WTC11 (cell line): Measurements from ENCODE around the gene AADACL4. TPM values are rescaled to one million over a fixed set of nuclear protein-coding genes. Genes with fewer than 3 reads are reported as not detected.

Experiments
- ATAC-seq: fragments of 200-7000 bp; cut with Tn5 transposase; 2 replicates; pipeline ENCODE4 v1.10.0; 2021; ENCODE audit warnings: mild to moderate bottlenecking, moderate library complexity
- CTCF ChIA-PET: fragments of 300-600 bp; sonication (Branson Sonifier 250); formaldehyde crosslinking; loops from one replicate; lab custom pipeline; 2021; ENCODE audit warnings: antibody characterized with exemption; lab: Charles Lee
- POLR2A ChIA-PET: fragments of 350-600 bp; sonication (Branson Sonifier 250); formaldehyde crosslinking; loops from one replicate; lab custom pipeline; 2021; ENCODE audit warnings: antibody characterized with exemption; lab: Charles Lee
- DNase-seq: peaks from one replicate; pipeline ENCODE4 v3.0.0; 2021; ENCODE audit warnings: low spot score
- H3K27ac Mint-ChIP-seq: 2 replicates; pipeline ENCODE4 v1.8.0; 2021; ENCODE audit warnings: mixed read lengths
- H3K27me3 Mint-ChIP-seq: 2 replicates; pipeline ENCODE4 v1.8.0; 2021; ENCODE audit warnings: low read depth, mild to moderate bottlenecking, moderate library complexity, mixed read lengths
- H3K36me3 Mint-ChIP-seq: 2 replicates; pipeline ENCODE4 v1.8.0; 2021; ENCODE audit warnings: mixed read lengths
- H3K4me1 Mint-ChIP-seq: 2 replicates; pipeline ENCODE4 v1.8.0; 2022; ENCODE audit warnings: mixed read lengths
- H3K4me3 Mint-ChIP-seq: 2 replicates; pipeline ENCODE4 v1.8.0; 2021; ENCODE audit warnings: mild to moderate bottlenecking, moderate library complexity, mixed read lengths
- H3K9me3 Mint-ChIP-seq: 2 replicates; pipeline ENCODE4 v1.8.0; 2021; ENCODE audit warnings: mixed read lengths
- FOXK1 ChIP-seq: sonication (generic); formaldehyde crosslinking; IDR thresholded peaks from 2 replicates; pipeline ENCODE4 v1.8.0; 2022; ENCODE audit warnings: mild to moderate bottlenecking, moderate library complexity, missing genetic modification reagents
- FOXP1 ChIP-seq: sonication (generic); formaldehyde crosslinking; IDR thresholded peaks from 2 replicates; pipeline ENCODE4 v1.8.0; 2022; ENCODE audit warnings: missing genetic modification reagents, mild to moderate bottlenecking, moderate library complexity, borderline replicate concordance
- MYBL2 ChIP-seq: sonication (generic); formaldehyde crosslinking; IDR thresholded peaks from 2 replicates; pipeline ENCODE4 v1.8.1; 2023; ENCODE audit warnings: mild to moderate bottlenecking, moderate library complexity, missing genetic modification reagents
- NFE2L1 ChIP-seq: sonication (generic); formaldehyde crosslinking; IDR thresholded peaks from 2 replicates; pipeline ENCODE4 v1.8.1; 2023; ENCODE audit warnings: missing genetic modification reagents
- SMAD4 ChIP-seq: sonication (generic); formaldehyde crosslinking; IDR thresholded peaks from 2 replicates; pipeline ENCODE4 v1.8.0; 2022; ENCODE audit warnings: mild to moderate bottlenecking, missing genetic modification reagents
- SP1 ChIP-seq: sonication (generic); formaldehyde crosslinking; conservative IDR thresholded peaks from 2 replicates; pipeline ENCODE4 v1.8.1; 2022; ENCODE audit warnings: missing genetic modification reagents
- TEAD4 ChIP-seq: sonication (generic); formaldehyde crosslinking; IDR thresholded peaks from 2 replicates; pipeline ENCODE4 v1.8.0; 2022; ENCODE audit warnings: mild to moderate bottlenecking, missing genetic modification reagents
- ZNF232 ChIP-seq: sonication (generic); formaldehyde crosslinking; IDR thresholded peaks from 2 replicates; pipeline ENCODE4 v1.8.0; 2022; ENCODE audit warnings: mild to moderate bottlenecking, missing genetic modification reagents
- ZNF416 ChIP-seq: fragments of 250-450 bp; sonication (Bioruptor Pico); IDR thresholded peaks from 2 replicates; pipeline ENCODE4 v1.9.0; 2021; ENCODE audit warnings: mild to moderate bottlenecking, inconsistent platforms
- ZNF423 ChIP-seq: fragments of 250-450 bp; sonication (Bioruptor Pico); IDR thresholded peaks from 2 replicates; pipeline ENCODE4 v2.1.2; 2022; ENCODE audit warnings: mild to moderate bottlenecking, moderate library complexity
- total RNA-seq: library from RNA; stranded (reverse); gene quantifications from 3 replicates; pipeline ENCODE4 v1.2.3, GENCODE V29; 2021
- TF ChIP-seq, protein P1 (sequence below): sonication (generic); formaldehyde crosslinking; IDR thresholded peaks from 2 replicates; pipeline ENCODE4 v1.8.1; 2022; ENCODE audit warnings: mild to moderate bottlenecking, moderate library complexity, missing genetic modification reagents
- TF ChIP-seq, protein P2 (sequence below): sonication (generic); formaldehyde crosslinking; IDR thresholded peaks from 2 replicates; pipeline ENCODE4 v1.8.0; 2022; ENCODE audit warnings: mild to moderate bottlenecking, missing genetic modification reagents
- TF ChIP-seq, protein P3 (sequence below): sonication (generic); formaldehyde crosslinking; IDR thresholded peaks from 2 replicates; pipeline ENCODE4 v1.8.1; 2022; ENCODE audit warnings: low read depth, missing genetic modification reagents, borderline replicate concordance
- TF ChIP-seq, protein P4 (sequence below): sonication (generic); formaldehyde crosslinking; IDR thresholded peaks from 2 replicates; pipeline ENCODE4 v1.8.0; 2022; ENCODE audit warnings: mild to moderate bottlenecking, missing genetic modification reagents
- TF ChIP-seq, protein P5 (sequence below): sonication (generic); formaldehyde crosslinking; IDR thresholded peaks from 2 replicates; pipeline ENCODE4 v1.8.1; 2023; ENCODE audit warnings: mild to moderate bottlenecking, moderate library complexity, missing genetic modification reagents
- TF ChIP-seq, protein P6 (sequence below): fragments of 250-450 bp; sonication (Bioruptor Pico); IDR thresholded peaks from 2 replicates; pipeline ENCODE4 v1.9.0; 2021; ENCODE audit warnings: mild to moderate bottlenecking

Gene AADACL4
- total RNA-seq, 1 experiment from 2014 or later: 0.11 TPM

DNA sequence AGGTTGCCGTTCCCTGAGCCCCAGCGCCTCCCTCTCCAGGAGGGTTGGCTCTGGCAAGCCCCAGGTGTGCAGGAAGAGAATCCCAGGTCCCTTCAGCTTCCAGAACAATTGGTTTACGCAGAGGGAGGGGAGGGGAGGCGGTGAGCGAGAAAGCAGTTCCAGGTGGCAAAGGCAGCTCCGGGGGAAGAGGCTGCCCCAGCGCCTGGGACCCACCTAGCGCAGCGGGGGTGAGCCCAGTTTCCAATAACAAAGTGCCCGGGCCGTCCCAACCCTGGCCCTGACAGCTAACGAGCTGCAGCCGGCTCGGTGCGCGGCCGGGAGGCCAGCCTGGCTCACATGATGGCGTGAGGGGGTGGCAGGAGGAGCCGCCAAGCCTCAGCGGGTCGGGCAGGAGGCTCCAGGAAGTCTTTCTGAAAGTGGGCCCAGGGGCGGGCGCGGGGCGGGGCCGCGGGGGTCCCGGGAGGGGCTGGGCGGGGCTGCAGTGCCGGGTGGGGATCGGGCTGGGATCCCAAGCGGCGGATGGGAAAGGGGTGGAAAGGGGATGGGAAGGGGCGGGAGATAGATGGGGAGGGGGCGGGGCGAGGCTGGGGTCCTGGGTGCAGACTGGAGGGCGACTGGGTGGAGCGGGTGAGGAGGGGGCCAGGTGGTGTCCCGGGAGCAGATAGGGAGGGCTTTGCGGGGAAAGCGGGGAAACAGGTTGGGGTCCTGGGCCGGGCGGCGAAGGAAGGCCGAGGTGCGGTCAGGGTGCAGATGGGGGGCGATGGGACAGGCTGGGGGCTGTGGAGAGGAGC is 48.7 kb upstream of the AADACL4 start:
- ATAC-seq (peak; percentile 67), DNase-seq (peak; percentile 86)
- TF ChIP-seq, protein P1, sequence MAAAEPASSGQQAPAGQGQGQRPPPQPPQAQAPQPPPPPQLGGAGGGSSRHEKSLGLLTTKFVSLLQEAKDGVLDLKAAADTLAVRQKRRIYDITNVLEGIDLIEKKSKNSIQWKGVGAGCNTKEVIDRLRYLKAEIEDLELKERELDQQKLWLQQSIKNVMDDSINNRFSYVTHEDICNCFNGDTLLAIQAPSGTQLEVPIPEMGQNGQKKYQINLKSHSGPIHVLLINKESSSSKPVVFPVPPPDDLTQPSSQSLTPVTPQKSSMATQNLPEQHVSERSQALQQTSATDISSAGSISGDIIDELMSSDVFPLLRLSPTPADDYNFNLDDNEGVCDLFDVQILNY (CRISPR knock-in tag): no peak
- TF ChIP-seq, protein P2, sequence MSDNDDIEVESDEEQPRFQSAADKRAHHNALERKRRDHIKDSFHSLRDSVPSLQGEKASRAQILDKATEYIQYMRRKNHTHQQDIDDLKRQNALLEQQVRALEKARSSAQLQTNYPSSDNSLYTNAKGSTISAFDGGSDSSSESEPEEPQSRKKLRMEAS (CRISPR knock-in tag): peak; percentile 36; the same call in 1 of the 2 replicates
- TF ChIP-seq, protein P3, sequence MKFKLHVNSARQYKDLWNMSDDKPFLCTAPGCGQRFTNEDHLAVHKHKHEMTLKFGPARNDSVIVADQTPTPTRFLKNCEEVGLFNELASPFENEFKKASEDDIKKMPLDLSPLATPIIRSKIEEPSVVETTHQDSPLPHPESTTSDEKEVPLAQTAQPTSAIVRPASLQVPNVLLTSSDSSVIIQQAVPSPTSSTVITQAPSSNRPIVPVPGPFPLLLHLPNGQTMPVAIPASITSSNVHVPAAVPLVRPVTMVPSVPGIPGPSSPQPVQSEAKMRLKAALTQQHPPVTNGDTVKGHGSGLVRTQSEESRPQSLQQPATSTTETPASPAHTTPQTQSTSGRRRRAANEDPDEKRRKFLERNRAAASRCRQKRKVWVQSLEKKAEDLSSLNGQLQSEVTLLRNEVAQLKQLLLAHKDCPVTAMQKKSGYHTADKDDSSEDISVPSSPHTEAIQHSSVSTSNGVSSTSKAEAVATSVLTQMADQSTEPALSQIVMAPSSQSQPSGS (CRISPR knock-in tag): 0 out of 2 replicates have a peak, but pooled peaks have one; percentile 50
- TF ChIP-seq ZNF232 (no peak), SP1 (CRISPR knock-in tag) (peak; percentile 49; the same call in 1 of the 2 replicates), ZNF423 (CRISPR knock-in tag) (peak; percentile 71), FOXK1 (0 out of 2 replicates have a peak, but pooled peaks have one; percentile 45), SMAD4 (CRISPR knock-in tag) (no peak), MYBL2 (0 out of 2 replicates have a peak, but pooled peaks have one; percentile 30)
- TF ChIP-seq, protein P4, sequence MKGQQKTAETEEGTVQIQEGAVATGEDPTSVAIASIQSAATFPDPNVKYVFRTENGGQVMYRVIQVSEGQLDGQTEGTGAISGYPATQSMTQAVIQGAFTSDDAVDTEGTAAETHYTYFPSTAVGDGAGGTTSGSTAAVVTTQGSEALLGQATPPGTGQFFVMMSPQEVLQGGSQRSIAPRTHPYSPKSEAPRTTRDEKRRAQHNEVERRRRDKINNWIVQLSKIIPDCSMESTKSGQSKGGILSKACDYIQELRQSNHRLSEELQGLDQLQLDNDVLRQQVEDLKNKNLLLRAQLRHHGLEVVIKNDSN (CRISPR knock-in tag): peak; percentile 42; the same call in 1 of the 2 replicates
- TF ChIP-seq, protein P5, sequence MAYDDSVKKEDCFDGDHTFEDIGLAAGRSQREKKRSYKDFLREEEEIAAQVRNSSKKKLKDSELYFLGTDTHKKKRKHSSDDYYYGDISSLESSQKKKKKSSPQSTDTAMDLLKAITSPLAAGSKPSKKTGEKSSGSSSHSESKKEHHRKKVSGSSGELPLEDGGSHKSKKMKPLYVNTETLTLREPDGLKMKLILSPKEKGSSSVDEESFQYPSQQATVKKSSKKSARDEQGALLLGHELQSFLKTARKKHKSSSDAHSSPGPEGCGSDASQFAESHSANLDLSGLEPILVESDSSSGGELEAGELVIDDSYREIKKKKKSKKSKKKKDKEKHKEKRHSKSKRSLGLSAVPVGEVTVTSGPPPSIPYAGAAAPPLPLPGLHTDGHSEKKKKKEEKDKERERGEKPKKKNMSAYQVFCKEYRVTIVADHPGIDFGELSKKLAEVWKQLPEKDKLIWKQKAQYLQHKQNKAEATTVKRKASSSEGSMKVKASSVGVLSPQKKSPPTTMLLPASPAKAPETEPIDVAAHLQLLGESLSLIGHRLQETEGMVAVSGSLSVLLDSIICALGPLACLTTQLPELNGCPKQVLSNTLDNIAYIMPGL (CRISPR knock-in tag): no peak
- ChIA-PET CTCF (interaction anchor here (1.1 to 8.2 kb wide), 11 partner anchors 21 to 320 kb away, joined by 3 to 67 read pairs (median 4); partner anchors contain the start of gene DHRS3), POLR2A (interaction anchor here (1.0 to 2.8 kb wide), 3 partner anchors 22 to 39 kb away, joined by 4 to 60 read pairs (median 5); partner anchors contain the start of gene DHRS3)
- H3K36me3 Mint-ChIP-seq: no peaks in the 10 kb centered on the region
- H3K27ac Mint-ChIP-seq: peak overlapping the region; percentile 72
- peaks cover 53% of the 10 kb centered on the region for H3K4me1 Mint-ChIP-seq
- peaks cover 5% of the 10 kb centered on the region; the same call in 1 of the 2 replicates for H3K27me3 Mint-ChIP-seq
- peak overlapping the region; percentile 75 for H3K4me3 Mint-ChIP-seq
- no peaks in the 10 kb centered on the region for H3K9me3 Mint-ChIP-seq

DNA sequence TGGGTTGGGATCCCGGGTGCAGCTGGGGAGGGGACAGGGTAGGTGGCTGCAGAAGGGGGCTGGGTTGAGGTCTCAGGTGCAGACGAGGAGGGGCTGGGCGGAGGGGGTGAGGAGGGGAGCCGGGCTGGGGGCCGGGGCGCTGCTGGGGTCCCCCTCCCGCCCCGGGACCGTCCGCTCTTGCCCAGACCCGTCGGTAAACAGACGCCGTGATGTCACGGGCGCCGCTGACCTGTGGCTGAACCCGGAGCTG is 48.2 kb upstream of the AADACL4 start:
- H3K9me3 Mint-ChIP-seq: no peaks in the 10 kb centered on the region
- CTCF ChIA-PET: interaction anchor here (1.1 to 8.2 kb wide), 10 partner anchors 21 to 321 kb away, joined by 3 to 67 read pairs (median 4); partner anchors contain the start of gene DHRS3
- POLR2A ChIA-PET: interaction anchor here (0.5 to 2.8 kb wide), 5 partner anchors 22 to 569 kb away, joined by 3 to 60 read pairs (median 5); partner anchors contain the start of gene DHRS3
- H3K36me3 Mint-ChIP-seq: no peaks in the 10 kb centered on the region
- peaks cover 58% of the 10 kb centered on the region for H3K4me1 Mint-ChIP-seq
- DNase-seq (peak; percentile 89), ATAC-seq (peak; percentile 34; the same call in 1 of the 2 replicates)
- peak overlapping the region; percentile 61 for H3K4me3 Mint-ChIP-seq
- peak; percentile 44; the same call in 1 of the 2 replicates for TF ChIP-seq NFE2L1
- no peak for TF ChIP-seq SP1 (CRISPR knock-in tag)
- TF ChIP-seq TEAD4 (CRISPR knock-in tag): no peak
- H3K27me3 Mint-ChIP-seq: peaks cover 5% of the 10 kb centered on the region; the same call in 1 of the 2 replicates
- no peak overlapping the region for H3K27ac Mint-ChIP-seq

DNA sequence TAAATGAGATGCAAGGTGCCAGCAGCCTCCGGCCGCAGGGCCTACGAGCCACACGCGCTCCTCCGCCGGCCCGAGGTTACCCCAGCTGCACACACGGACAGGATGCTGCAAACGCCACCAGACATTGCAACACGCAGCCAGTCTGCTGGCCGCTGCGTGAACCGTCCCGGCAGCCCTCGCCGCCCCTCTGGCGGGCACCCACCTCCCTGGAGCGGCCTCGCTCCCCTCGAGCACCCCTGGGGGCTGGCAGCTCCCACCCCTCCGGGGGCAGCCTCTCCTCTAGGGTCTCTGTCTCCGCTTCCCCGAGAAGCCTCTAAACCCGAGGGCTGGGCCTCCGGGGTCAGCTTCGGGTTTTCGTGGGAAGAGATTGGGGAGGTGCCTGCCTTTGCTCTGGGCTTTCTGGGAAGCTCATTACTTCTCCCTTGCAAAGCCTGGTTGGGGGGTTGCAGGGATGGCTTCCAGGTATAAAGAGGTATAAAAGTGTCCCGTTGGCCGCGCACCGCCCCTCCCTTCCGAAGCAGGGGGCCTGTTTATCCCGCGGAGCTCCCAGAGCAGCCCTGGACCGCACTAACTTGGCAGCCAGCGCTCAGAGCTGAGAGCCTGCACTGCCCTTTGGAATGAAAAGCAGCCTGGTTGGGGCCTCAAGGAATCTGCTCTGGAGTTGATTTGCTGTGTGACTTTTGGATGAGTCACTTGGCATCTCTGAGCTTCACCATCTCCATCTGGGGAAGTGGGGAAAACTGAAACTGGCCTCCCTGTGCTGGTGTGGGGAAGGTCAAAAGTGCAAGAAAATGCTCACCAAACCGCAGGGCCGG is 47.7 kb upstream of the AADACL4 start:
- H3K9me3 Mint-ChIP-seq: no peaks in the 10 kb centered on the region
- ChIA-PET POLR2A (interaction anchor here (0.5 to 2.8 kb wide), 5 partner anchors 21 to 569 kb away, joined by 3 to 60 read pairs (median 5); partner anchors contain the start of gene DHRS3), CTCF (interaction anchor here (1.1 to 8.2 kb wide), 9 partner anchors 20 to 321 kb away, joined by 3 to 67 read pairs (median 4); partner anchors contain the start of gene DHRS3)
- H3K27me3 Mint-ChIP-seq: peaks cover 5% of the 10 kb centered on the region; the same call in 1 of the 2 replicates
- DNase-seq: peak; percentile 40
- H3K27ac Mint-ChIP-seq: no peak overlapping the region
- peak; percentile 64 for ATAC-seq
- peak overlapping the region; percentile 61 for H3K4me3 Mint-ChIP-seq
- peaks cover 62% of the 10 kb centered on the region for H3K4me1 Mint-ChIP-seq
- no peaks in the 10 kb centered on the region for H3K36me3 Mint-ChIP-seq
- TF ChIP-seq ZNF416 (CRISPR knock-in tag) (no peak), ZNF232 (0 out of 2 replicates have a peak, but pooled peaks have one; percentile 32), FOXP1 (CRISPR knock-in tag) (peak; percentile 55; the same call in 1 of the 2 replicates)
- TF ChIP-seq, protein P6, sequence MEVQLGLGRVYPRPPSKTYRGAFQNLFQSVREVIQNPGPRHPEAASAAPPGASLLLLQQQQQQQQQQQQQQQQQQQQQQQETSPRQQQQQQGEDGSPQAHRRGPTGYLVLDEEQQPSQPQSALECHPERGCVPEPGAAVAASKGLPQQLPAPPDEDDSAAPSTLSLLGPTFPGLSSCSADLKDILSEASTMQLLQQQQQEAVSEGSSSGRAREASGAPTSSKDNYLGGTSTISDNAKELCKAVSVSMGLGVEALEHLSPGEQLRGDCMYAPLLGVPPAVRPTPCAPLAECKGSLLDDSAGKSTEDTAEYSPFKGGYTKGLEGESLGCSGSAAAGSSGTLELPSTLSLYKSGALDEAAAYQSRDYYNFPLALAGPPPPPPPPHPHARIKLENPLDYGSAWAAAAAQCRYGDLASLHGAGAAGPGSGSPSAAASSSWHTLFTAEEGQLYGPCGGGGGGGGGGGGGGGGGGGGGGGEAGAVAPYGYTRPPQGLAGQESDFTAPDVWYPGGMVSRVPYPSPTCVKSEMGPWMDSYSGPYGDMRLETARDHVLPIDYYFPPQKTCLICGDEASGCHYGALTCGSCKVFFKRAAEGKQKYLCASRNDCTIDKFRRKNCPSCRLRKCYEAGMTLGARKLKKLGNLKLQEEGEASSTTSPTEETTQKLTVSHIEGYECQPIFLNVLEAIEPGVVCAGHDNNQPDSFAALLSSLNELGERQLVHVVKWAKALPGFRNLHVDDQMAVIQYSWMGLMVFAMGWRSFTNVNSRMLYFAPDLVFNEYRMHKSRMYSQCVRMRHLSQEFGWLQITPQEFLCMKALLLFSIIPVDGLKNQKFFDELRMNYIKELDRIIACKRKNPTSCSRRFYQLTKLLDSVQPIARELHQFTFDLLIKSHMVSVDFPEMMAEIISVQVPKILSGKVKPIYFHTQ (CRISPR knock-in tag): no peak
- TF ChIP-seq, protein P2 (CRISPR knock-in tag): peak; percentile 94
